Activated CD4-positive, alpha-beta T cell treated with anti-CD3 and anti-CD28 coated beads, Interleukin-2, amount 10 ng/mL, durations not matched to agents 24 days and 14 days (primary cell): ENCODE results near the gene CYP2F1. TPM values are rescaled to one million over a fixed set of nuclear protein-coding genes. Genes with fewer than 3 reads are reported as not detected.
A peak's percentile ranks its signal among the peaks of the same experiment; 100 is the strongest.
"Not testable (repeated sequence)": the region's sequence is repeated elsewhere in the genome, so short reads cannot be mapped to it uniquely, and the experiment has no call there.

ENCODE experiments used
- DNase-seq: peaks from one replicate; pipeline ENCODE4 v3.0.0; 2022
- H3K27ac Mint-ChIP-seq: one replicate; pipeline ENCODE4 v1.8.0; 2022; ENCODE audit warnings: mild to moderate bottlenecking, mixed read lengths
- H3K27me3 Mint-ChIP-seq: one replicate; pipeline ENCODE4 v1.8.0; 2022; ENCODE audit warnings: mixed read lengths
- H3K36me3 Mint-ChIP-seq: one replicate; pipeline ENCODE4 v1.8.0; 2022; ENCODE audit warnings: low read depth, mild to moderate bottlenecking, mixed read lengths
- H3K4me1 Mint-ChIP-seq: one replicate; pipeline ENCODE4 v1.8.0; 2021; ENCODE audit warnings: mixed read lengths
- H3K4me3 Mint-ChIP-seq: one replicate; pipeline ENCODE4 v1.8.0; 2022; ENCODE audit warnings: mild to moderate bottlenecking, moderate library complexity, mixed read lengths
- H3K9me3 Mint-ChIP-seq: one replicate; pipeline ENCODE4 v1.8.0; 2021; ENCODE audit warnings: mixed read lengths
- intact Hi-C: fragments of 100-400 bp; cut with micrococcal nuclease; formaldehyde crosslinking; loops from one replicate; pipeline ENCODE4 v1.15.1; 2023
- total RNA-seq: library from RNA; stranded (reverse); gene quantifications from 2 replicates; pipeline ENCODE4 v1.2.3, GENCODE V29; 2022

Gene CYP2F1
- not detected in 2 replicates for total RNA-seq

GRCh38 chr19:41114132-41114531 lies at the start of gene CYP2F1:
CYP2F1 (plus strand) TSS chr19:41114432; CDS start chr19:41116189, 1,757 bp downstream.
- Mint-ChIP-seq H3K27me3 (peaks cover 15% of the 10 kb centered on the region), H3K27ac (no peak within 1 kb of the TSS), H3K36me3 (no peaks in the 10 kb centered on the region), H3K4me1 (no peaks in the 10 kb centered on the region), H3K4me3 (no peak within 1 kb of the TSS), H3K9me3 (no peaks in the 10 kb centered on the region)
- intact Hi-C loops, result no loop called here
- DNase-seq, result no peak

- Mint-ChIP-seq H3K4me1 (peaks cover 2% of the 10 kb centered on the region), H3K36me3 (no peaks in the 10 kb centered on the region), H3K4me3 (no peak overlapping the region), H3K9me3 (no peaks in the 10 kb centered on the region), H3K27ac (no peak overlapping the region), H3K27me3 (peaks cover 35% of the 10 kb centered on the region)
- no peak for DNase-seq
- intact Hi-C loops, result no loop called here
These were observed 49.2 kb upstream of the CYP2F1 start for GRCh38 chr19:41064974-41065569.

GRCh38 chr19:41076286-41076685 lies 37.9 kb upstream of the CYP2F1 start:
- no peaks in the 10 kb centered on the region for H3K4me1 Mint-ChIP-seq
- H3K36me3 Mint-ChIP-seq, result no peaks in the 10 kb centered on the region
- peaks cover 4% of the 10 kb centered on the region for H3K9me3 Mint-ChIP-seq
- intact Hi-C loops, result no loop called here
- H3K27ac Mint-ChIP-seq, result no peak overlapping the region
- peaks cover 27% of the 10 kb centered on the region for H3K27me3 Mint-ChIP-seq
- DNase-seq, result no peak
- H3K4me3 Mint-ChIP-seq, result no peak overlapping the region

GRCh38 chr19:41083516-41083915 lies 30.7 kb upstream of the CYP2F1 start:
- no peaks in the 10 kb centered on the region for H3K4me1 Mint-ChIP-seq
- peaks cover 32% of the 10 kb centered on the region for H3K27me3 Mint-ChIP-seq

GRCh38 chr19:41085748-41086415 lies 28.4 kb upstream of the CYP2F1 start:
- Mint-ChIP-seq H3K9me3 (no peaks in the 10 kb centered on the region), H3K4me1 (no peaks in the 10 kb centered on the region), H3K4me3 (no peak overlapping the region), H3K27me3 (peaks cover 49% of the 10 kb centered on the region), H3K36me3 (no peaks in the 10 kb centered on the region), H3K27ac (peak overlapping the region; percentile 14)
- DNase-seq, result no peak
- intact Hi-C loops, result no loop called here

More at GRCh38 chr19:41083516-41083915, 30.7 kb upstream of the CYP2F1 start:
- Mint-ChIP-seq H3K9me3 (peaks cover 4% of the 10 kb centered on the region), H3K4me3 (no peak overlapping the region), H3K27ac (no peak overlapping the region), H3K36me3 (no peaks in the 10 kb centered on the region)
- DNase-seq, result no peak
- intact Hi-C loops, result no loop called here

GRCh38 chr19:41088151-41088550 lies 26.1 kb upstream of the CYP2F1 start, which contains the start of gene CYP2A13:
CYP2A13 (plus strand) TSS chr19:41088451; CDS start chr19:41088472, 21 bp downstream.
- intact Hi-C loops, result no loop called here
- Mint-ChIP-seq H3K9me3 (no peaks in the 10 kb centered on the region), H3K4me3 (no peak within 1 kb of the TSS), H3K36me3 (no peaks in the 10 kb centered on the region), H3K4me1 (no peaks in the 10 kb centered on the region), H3K27ac (no peak within 1 kb of the TSS), H3K27me3 (peaks cover 56% of the 10 kb centered on the region)
- no peak for DNase-seq

GRCh38 chr19:41089959-41090358 lies 24.3 kb upstream of the CYP2F1 start:
- intact Hi-C loops, result no loop called here
- peaks cover 56% of the 10 kb centered on the region for H3K27me3 Mint-ChIP-seq
- DNase-seq, result no peak
- no peaks in the 10 kb centered on the region for H3K9me3 Mint-ChIP-seq
- no peaks in the 10 kb centered on the region for H3K4me1 Mint-ChIP-seq
- no peak overlapping the region for H3K4me3 Mint-ChIP-seq
- no peak overlapping the region for H3K27ac Mint-ChIP-seq
- no peaks in the 10 kb centered on the region for H3K36me3 Mint-ChIP-seq

GRCh38 chr19:41095703-41096102 lies 18.5 kb upstream of the CYP2F1 start:
- Mint-ChIP-seq H3K27ac (no peak overlapping the region), H3K4me3 (no peak overlapping the region), H3K27me3 (peaks cover 24% of the 10 kb centered on the region), H3K4me1 (no peaks in the 10 kb centered on the region), H3K9me3 (peaks cover 5% of the 10 kb centered on the region), H3K36me3 (no peaks in the 10 kb centered on the region)
- DNase-seq, result no peak
- intact Hi-C loops, result no loop called here

GRCh38 chr19:41096353-41096752 lies 17.9 kb upstream of the CYP2F1 start:
- peaks cover 20% of the 10 kb centered on the region for H3K27me3 Mint-ChIP-seq

GRCh38 chr19:41097302-41097701 lies 16.9 kb upstream of the CYP2F1 start:
- H3K36me3 Mint-ChIP-seq, result no peaks in the 10 kb centered on the region
- H3K9me3 Mint-ChIP-seq, result peaks cover 5% of the 10 kb centered on the region
- no peaks in the 10 kb centered on the region for H3K4me1 Mint-ChIP-seq
- no peak for DNase-seq
- no peak overlapping the region for H3K27ac Mint-ChIP-seq
- intact Hi-C loops, result no loop called here
- peaks cover 16% of the 10 kb centered on the region for H3K27me3 Mint-ChIP-seq
- H3K4me3 Mint-ChIP-seq, result no peak overlapping the region

More at GRCh38 chr19:41096353-41096752, 17.9 kb upstream of the CYP2F1 start:
- Mint-ChIP-seq H3K4me3 (no peak overlapping the region), H3K36me3 (no peaks in the 10 kb centered on the region), H3K27ac (no peak overlapping the region), H3K9me3 (peaks cover 5% of the 10 kb centered on the region), H3K4me1 (no peaks in the 10 kb centered on the region)
- DNase-seq, result no peak
- intact Hi-C loops, result no loop called here

GRCh38 chr19:41098762-41099161 lies 15.5 kb upstream of the CYP2F1 start:
- peaks cover 16% of the 10 kb centered on the region for H3K27me3 Mint-ChIP-seq
- H3K27ac Mint-ChIP-seq, result no peak overlapping the region
- intact Hi-C loops, result no loop called here
- no peak overlapping the region for H3K4me3 Mint-ChIP-seq
- H3K4me1 Mint-ChIP-seq, result no peaks in the 10 kb centered on the region
- no peaks in the 10 kb centered on the region for H3K36me3 Mint-ChIP-seq
- peaks cover 5% of the 10 kb centered on the region for H3K9me3 Mint-ChIP-seq
- no peak for DNase-seq

GRCh38 chr19:41102210-41102609 lies 12.0 kb upstream of the CYP2F1 start:
- not testable (repeated sequence) for H3K36me3 Mint-ChIP-seq, H3K4me1 Mint-ChIP-seq

GRCh38 chr19:41106177-41106576 lies 8.1 kb upstream of the CYP2F1 start:
- no peak overlapping the region for H3K27ac Mint-ChIP-seq
- H3K4me3 Mint-ChIP-seq, result no peak overlapping the region
- no peak for DNase-seq
- H3K9me3 Mint-ChIP-seq, result peaks cover 7% of the 10 kb centered on the region
- no peaks in the 10 kb centered on the region for H3K4me1 Mint-ChIP-seq
- intact Hi-C loops, result no loop called here
- no peaks in the 10 kb centered on the region for H3K36me3 Mint-ChIP-seq
- peaks cover under 1% of the 10 kb centered on the region for H3K27me3 Mint-ChIP-seq

More at GRCh38 chr19:41102210-41102609, 12.0 kb upstream of the CYP2F1 start:
- H3K9me3 Mint-ChIP-seq, result peaks cover 12% of the 10 kb centered on the region
- H3K27me3 Mint-ChIP-seq, intact Hi-C loops, DNase-seq, H3K27ac Mint-ChIP-seq, H3K4me3 Mint-ChIP-seq: not testable (repeated sequence)

- intact Hi-C loops, result no loop called here
- H3K9me3 Mint-ChIP-seq, result no peaks in the 10 kb centered on the region
- H3K27ac Mint-ChIP-seq, result peak overlapping the region; percentile 49
- H3K4me1 Mint-ChIP-seq, result no peaks in the 10 kb centered on the region
- peaks cover 9% of the 10 kb centered on the region for H3K27me3 Mint-ChIP-seq
- H3K36me3 Mint-ChIP-seq, result no peaks in the 10 kb centered on the region
- H3K4me3 Mint-ChIP-seq, result no peak overlapping the region
- no peak for DNase-seq
These were observed 2.9 kb upstream of the CYP2F1 start for GRCh38 chr19:41111296-41111695.
